Lower leg skin (tissue), 3 donors: Measurements from ENCODE around the gene ADGRG6.

Experiments used
- CTCF ChIP-seq, 3 donors: fragments of 450-650 bp; IDR thresholded peaks; one replicate each; pipeline ENCODE4 v1.5.1; 2016; ENCODE audit warnings: antibody characterized with exemption in 3 of 3, mild to moderate bottlenecking in 3 of 3, moderate library complexity in 2 of 3
- POLR2A ChIP-seq, 2 donors: fragments of 450-650 bp; IDR thresholded peaks; one replicate each; pipeline ENCODE4 v1.6.1; 2016 to 2017; ENCODE audit warnings: antibody characterized with exemption in 2 of 2, mild to moderate bottlenecking in 1 of 2, moderate library complexity in 1 of 2

GRCh38 chr6:142303176-142303533, 1.3 kb downstream of the ADGRG6 start:
- TF ChIP-seq CTCF (IDR thresholded peaks at IDR 0.05) (no peak), POLR2A (IDR thresholded peaks at IDR 0.05) (no peak)
